Osteocyte (in vitro differentiated cells): Measurements from ENCODE around the gene ZSWIM4. TPM values are rescaled to one million over a fixed set of nuclear protein-coding genes. Genes with fewer than 3 reads are reported as not detected.
A peak's percentile ranks its signal among the peaks of the same experiment; 100 is the strongest.

Experiments used
- DNase-seq: peaks from one replicate; pipeline ENCODE4 v3.0.0; 2021; ENCODE audit warnings: mixed read lengths; ENCODE audit not compliant: unreplicated experiment; ENCODE audit errors: extremely low spot score
- H3K27ac Mint-ChIP-seq: one replicate; pipeline ENCODE4 v1.8.0; 2021; ENCODE audit warnings: mild to moderate bottlenecking, mixed read lengths; ENCODE audit not compliant: unreplicated experiment
- H3K27me3 Mint-ChIP-seq: one replicate; pipeline ENCODE4 v1.8.0; 2021; ENCODE audit warnings: mixed read lengths; ENCODE audit not compliant: unreplicated experiment
- H3K36me3 Mint-ChIP-seq: one replicate; pipeline ENCODE4 v1.8.0; 2021; ENCODE audit warnings: mixed read lengths; ENCODE audit not compliant: unreplicated experiment
- H3K4me1 Mint-ChIP-seq: one replicate; pipeline ENCODE4 v1.8.0; 2021; ENCODE audit warnings: mixed read lengths; ENCODE audit not compliant: unreplicated experiment
- H3K4me3 Mint-ChIP-seq: one replicate; pipeline ENCODE4 v1.8.0; 2021; ENCODE audit warnings: mild to moderate bottlenecking, moderate library complexity, mixed read lengths; ENCODE audit not compliant: unreplicated experiment
- H3K9me3 Mint-ChIP-seq: one replicate; pipeline ENCODE4 v1.8.0; 2021; ENCODE audit warnings: mixed read lengths; ENCODE audit not compliant: unreplicated experiment
- CTCF ChIP-seq: fragments of 200-600 bp; sonication (generic); IDR thresholded peaks from 2 replicates; pipeline ENCODE4 v1.5.0; 2021; ENCODE audit warnings: antibody characterized with exemption, mild to moderate bottlenecking, moderate library complexity
- total RNA-seq: library from RNA; stranded (reverse); gene quantifications from 2 replicates; pipeline ENCODE4 v1.2.1, GENCODE V29; 2021

The ZSWIM4 gene
- total RNA-seq, 1 donor from 2014 or later = 15.1 TPM

- H3K9me3 Mint-ChIP-seq = no peaks in the 10 kb centered on the region
- peak overlapping the region; percentile 98 for H3K27ac Mint-ChIP-seq
- peak overlapping the region; percentile 92 for H3K4me3 Mint-ChIP-seq
- H3K4me1 Mint-ChIP-seq = peaks cover 59% of the 10 kb centered on the region
- no peak for DNase-seq
- H3K27me3 Mint-ChIP-seq = no peaks in the 10 kb centered on the region
- peaks cover 20% of the 10 kb centered on the region for H3K36me3 Mint-ChIP-seq
- TF ChIP-seq CTCF = no peak
These were observed 46.7 kb downstream of the ZSWIM4 start for GRCh38 chr19:13841962-13842290.

GRCh38 chr19:13842291-13843103, 47.3 kb downstream of the ZSWIM4 start:
- peak overlapping the region; percentile 92 for H3K4me3 Mint-ChIP-seq
- TF ChIP-seq CTCF = peak; percentile 29
- no peaks in the 10 kb centered on the region for H3K9me3 Mint-ChIP-seq
- peaks cover 57% of the 10 kb centered on the region for H3K4me1 Mint-ChIP-seq
- H3K27ac Mint-ChIP-seq = peak overlapping the region; percentile 98
- H3K27me3 Mint-ChIP-seq = no peaks in the 10 kb centered on the region
- DNase-seq = peak; percentile 93
- H3K36me3 Mint-ChIP-seq = peaks cover 18% of the 10 kb centered on the region

- peaks cover 16% of the 10 kb centered on the region for H3K36me3 Mint-ChIP-seq
- no peaks in the 10 kb centered on the region for H3K9me3 Mint-ChIP-seq
- TF ChIP-seq CTCF = no peak
- no peaks in the 10 kb centered on the region for H3K27me3 Mint-ChIP-seq
- H3K4me1 Mint-ChIP-seq = peaks cover 51% of the 10 kb centered on the region
- H3K4me3 Mint-ChIP-seq = peak overlapping the region; percentile 81
- H3K27ac Mint-ChIP-seq = peak overlapping the region; percentile 96
- peak; percentile 93 for DNase-seq
These were observed 48.1 kb downstream of the ZSWIM4 start for GRCh38 chr19:13843104-13843921.

GRCh38 chr19:13844130-13844631, 48.9 kb downstream of the ZSWIM4 start:
- no peaks in the 10 kb centered on the region for H3K27me3 Mint-ChIP-seq
- no peaks in the 10 kb centered on the region for H3K9me3 Mint-ChIP-seq
- H3K27ac Mint-ChIP-seq = peak overlapping the region; percentile 96
- no peak overlapping the region for H3K4me3 Mint-ChIP-seq
- TF ChIP-seq CTCF = no peak
- no peak for DNase-seq
- H3K36me3 Mint-ChIP-seq = peaks cover 13% of the 10 kb centered on the region
- H3K4me1 Mint-ChIP-seq = peaks cover 52% of the 10 kb centered on the region
